Lower lobe of right lung (tissue), 2 donors: ENCODE results near the gene METTL25. TPM values are rescaled to one million over a fixed set of nuclear protein-coding genes. Genes with fewer than 3 reads are reported as not detected.

Source experiments
- ATAC-seq, 2 donors: fragments of 200-7000 bp; cut with Tn5 transposase; one replicate each; pipeline ENCODE4 v1.9.1; 2020 to 2022; ENCODE audit warnings: mild to moderate bottlenecking in 2 of 2, moderate library complexity in 2 of 2
- DNase-seq: peaks from one replicate; pipeline ENCODE4 v3.0.0-alpha.2; 2020
- H3K27ac ChIP-seq: fragments of 200-600 bp; one replicate; pipeline ENCODE4 v1.8.0; 2022
- H3K27me3 ChIP-seq: fragments of 200-600 bp; one replicate; pipeline ENCODE4 v1.8.0; 2022; ENCODE audit warnings: low read depth
- H3K36me3 ChIP-seq: fragments of 200-600 bp; one replicate; pipeline ENCODE4 v1.8.0; 2022; ENCODE audit warnings: mild to moderate bottlenecking
- H3K4me1 ChIP-seq: fragments of 200-600 bp; one replicate; pipeline ENCODE4 v1.8.0; 2022
- H3K4me3 ChIP-seq: fragments of 200-600 bp; one replicate; pipeline ENCODE4 v1.8.0; 2022; ENCODE audit warnings: mild to moderate bottlenecking
- H3K9me3 ChIP-seq: fragments of 200-600 bp; one replicate; pipeline ENCODE4 v1.8.0; 2022
- intact Hi-C: fragments of 100-400 bp; cut with DNase I; formaldehyde crosslinking; loops from one replicate; pipeline ENCODE4 v1.11.0; 2022
- total RNA-seq: library from RNA; stranded (reverse); fragmentation: NEBNext Ultra II Directional; extraction: Animal tissue kit (Norgen Biotek cat#: 25700); gene quantifications from one replicate; pipeline ENCODE4 v1.2.1, GENCODE V29; 2021
- TF ChIP-seq, protein P1 (sequence below): fragments of 200-600 bp; IDR thresholded peaks from one replicate; pipeline ENCODE4 v1.8.0; 2022; ENCODE audit warnings: antibody characterized with exemption, mild to moderate bottlenecking
- donor health status: DM: no; HTN: yes; CAD: no; lungs with severe emphysema.

Gene METTL25
- total RNA-seq, 1 donor from 2014 or later, result 15.7 TPM

DNA sequence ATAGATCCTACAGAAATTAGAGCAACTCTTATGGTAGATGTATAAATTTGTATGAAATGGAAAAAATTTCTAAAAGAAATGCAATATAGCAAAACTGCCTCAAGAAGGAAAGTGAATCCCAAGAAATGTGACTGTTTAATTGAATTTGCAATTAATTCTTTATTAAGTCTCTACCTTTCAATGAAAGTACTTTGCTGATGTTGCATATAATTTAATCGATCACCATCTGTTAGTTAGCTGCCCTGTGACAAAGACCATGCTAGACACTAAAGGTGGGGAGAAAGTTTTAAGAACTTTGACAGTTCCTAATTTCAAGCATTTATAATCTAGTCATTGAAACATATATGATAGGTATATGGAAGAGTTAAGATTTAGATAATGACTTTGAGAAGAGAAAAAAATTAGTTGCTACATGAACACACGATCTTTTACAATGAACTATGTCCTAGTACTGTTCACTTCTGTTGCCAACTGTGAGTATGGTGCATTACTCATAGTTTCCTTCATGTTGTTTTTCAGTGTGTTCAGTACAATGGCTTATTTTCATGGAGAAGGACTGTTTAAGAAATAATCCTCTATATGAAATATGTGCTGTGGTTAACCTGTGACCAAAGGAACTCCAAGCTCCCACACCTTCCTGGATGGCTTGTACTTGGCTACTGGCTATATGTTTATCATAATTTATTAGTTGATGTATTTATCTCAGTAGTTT is 128.4 kb downstream of the METTL25 start:
- TF ChIP-seq, protein P1, sequence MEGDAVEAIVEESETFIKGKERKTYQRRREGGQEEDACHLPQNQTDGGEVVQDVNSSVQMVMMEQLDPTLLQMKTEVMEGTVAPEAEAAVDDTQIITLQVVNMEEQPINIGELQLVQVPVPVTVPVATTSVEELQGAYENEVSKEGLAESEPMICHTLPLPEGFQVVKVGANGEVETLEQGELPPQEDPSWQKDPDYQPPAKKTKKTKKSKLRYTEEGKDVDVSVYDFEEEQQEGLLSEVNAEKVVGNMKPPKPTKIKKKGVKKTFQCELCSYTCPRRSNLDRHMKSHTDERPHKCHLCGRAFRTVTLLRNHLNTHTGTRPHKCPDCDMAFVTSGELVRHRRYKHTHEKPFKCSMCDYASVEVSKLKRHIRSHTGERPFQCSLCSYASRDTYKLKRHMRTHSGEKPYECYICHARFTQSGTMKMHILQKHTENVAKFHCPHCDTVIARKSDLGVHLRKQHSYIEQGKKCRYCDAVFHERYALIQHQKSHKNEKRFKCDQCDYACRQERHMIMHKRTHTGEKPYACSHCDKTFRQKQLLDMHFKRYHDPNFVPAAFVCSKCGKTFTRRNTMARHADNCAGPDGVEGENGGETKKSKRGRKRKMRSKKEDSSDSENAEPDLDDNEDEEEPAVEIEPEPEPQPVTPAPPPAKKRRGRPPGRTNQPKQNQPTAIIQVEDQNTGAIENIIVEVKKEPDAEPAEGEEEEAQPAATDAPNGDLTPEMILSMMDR, result no peak
- no peak for DNase-seq

DNA sequence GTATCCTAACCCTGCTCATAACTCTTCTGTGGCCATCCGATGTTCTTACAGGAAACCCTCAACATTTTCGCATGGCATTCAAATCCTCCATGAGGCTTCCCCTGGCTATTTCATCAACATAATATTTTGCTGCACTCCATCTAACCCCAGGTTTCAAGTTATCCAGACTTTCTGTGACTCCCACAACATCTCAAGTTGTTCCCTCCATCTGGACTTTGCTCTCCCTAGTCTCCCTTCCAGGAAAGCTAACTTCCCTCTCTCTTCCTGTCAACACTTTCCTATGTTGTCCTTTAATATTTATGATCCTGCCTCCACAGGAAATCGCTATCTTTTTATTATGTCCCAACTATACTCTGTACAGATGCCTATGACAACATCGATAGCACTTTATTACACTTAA is 146.1 kb downstream of the METTL25 start:
- TF ChIP-seq, protein P1, result no peak
- Histone ChIP-seq H3K9me3 (no peaks in the 10 kb centered on the region), H3K4me1 (no peaks in the 10 kb centered on the region), H3K27me3 (no peaks in the 10 kb centered on the region), H3K4me3 (no peak overlapping the region), H3K27ac (no peak overlapping the region), H3K36me3 (no peaks in the 10 kb centered on the region)
- DNase-seq, result no peak
- ATAC-seq, result no peak
- intact Hi-C loops, result no loop called here

More for the DNA sequence above, 128.4 kb downstream of the METTL25 start:
- ATAC-seq, result no peak
- Histone ChIP-seq H3K4me3 (no peak overlapping the region), H3K36me3 (no peaks in the 10 kb centered on the region), H3K27ac (no peak overlapping the region), H3K4me1 (no peaks in the 10 kb centered on the region), H3K9me3 (peaks cover 12% of the 10 kb centered on the region), H3K27me3 (no peaks in the 10 kb centered on the region)
- intact Hi-C loops, result no loop called here

DNA sequence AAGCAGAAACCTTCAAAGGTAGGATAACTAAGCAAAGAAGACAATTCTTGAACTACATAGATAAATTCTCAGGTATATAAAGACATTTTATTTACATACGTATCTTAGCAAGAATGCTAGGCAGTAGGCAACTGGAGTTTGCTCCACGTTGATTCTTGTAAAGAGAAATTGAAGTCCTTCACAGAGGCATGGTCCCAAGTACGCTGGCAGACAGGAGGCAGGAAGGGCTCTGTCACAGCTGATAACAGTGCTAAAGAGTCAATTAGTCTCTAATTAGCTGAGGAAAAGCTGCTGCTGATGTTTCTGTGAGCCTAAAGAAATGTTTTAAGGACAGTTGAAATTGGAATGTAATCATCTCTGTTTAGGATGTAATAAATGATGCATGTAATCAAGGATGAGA is 146.8 kb downstream of the METTL25 start:
- Histone ChIP-seq H3K9me3 (no peaks in the 10 kb centered on the region), H3K27me3 (no peaks in the 10 kb centered on the region), H3K4me1 (no peaks in the 10 kb centered on the region), H3K4me3 (no peak overlapping the region), H3K36me3 (no peaks in the 10 kb centered on the region), H3K27ac (no peak overlapping the region)
- no peak for ATAC-seq
- no peak for DNase-seq
- TF ChIP-seq, protein P1, result no peak
- intact Hi-C loops, result no loop called here

DNA sequence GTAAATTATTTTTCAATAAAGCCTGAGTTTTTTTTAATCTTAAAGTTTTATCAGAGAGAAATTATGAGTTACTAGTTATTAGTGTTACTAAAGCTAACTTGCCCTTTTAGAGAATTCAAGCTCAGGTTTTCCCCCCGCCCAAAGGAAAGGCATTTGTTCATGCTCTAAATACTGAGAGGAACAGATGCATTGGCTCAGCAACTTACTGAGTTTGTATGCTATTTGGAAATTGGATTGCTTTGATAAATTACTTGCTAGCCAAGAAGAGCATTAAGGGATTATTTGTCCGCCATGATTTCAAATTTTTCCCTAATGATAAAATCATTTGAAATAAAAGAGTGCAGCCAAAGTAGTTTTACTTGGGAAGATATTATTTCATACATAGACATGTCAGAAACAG is 149.4 kb downstream of the METTL25 start:
- TF ChIP-seq, protein P1, result no peak
- H3K4me3 ChIP-seq, result no peak overlapping the region
- no peak overlapping the region for H3K27ac ChIP-seq
- no peaks in the 10 kb centered on the region for H3K27me3 ChIP-seq
- no peaks in the 10 kb centered on the region for H3K9me3 ChIP-seq
- ATAC-seq (no peak), DNase-seq (no peak)
- no peaks in the 10 kb centered on the region for H3K4me1 ChIP-seq
- intact Hi-C loops, result no loop called here
- H3K36me3 ChIP-seq, result no peaks in the 10 kb centered on the region

DNA sequence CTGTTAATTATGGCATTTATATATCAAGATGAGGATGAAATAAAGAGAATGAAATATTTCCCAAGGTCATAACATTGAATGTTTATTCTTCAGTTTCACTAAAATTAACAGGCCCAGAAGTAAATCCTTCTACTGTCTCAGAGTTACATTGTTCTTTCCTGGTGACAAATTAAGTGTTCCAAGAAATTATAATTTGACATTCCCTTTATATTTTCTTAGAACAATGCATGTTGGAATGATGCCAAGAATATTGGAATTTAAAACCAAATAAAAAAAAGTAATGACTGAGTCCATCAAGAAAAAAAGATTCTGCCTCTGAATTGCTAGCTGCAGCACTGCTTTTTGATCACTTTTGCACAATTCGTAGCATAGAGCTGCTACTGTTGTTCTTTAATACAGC is 152.1 kb downstream of the METTL25 start:
- Histone ChIP-seq H3K27ac (no peak overlapping the region), H3K27me3 (no peaks in the 10 kb centered on the region), H3K4me3 (no peak overlapping the region), H3K4me1 (no peaks in the 10 kb centered on the region), H3K36me3 (no peaks in the 10 kb centered on the region), H3K9me3 (no peaks in the 10 kb centered on the region)
- TF ChIP-seq, protein P1, result no peak
- ATAC-seq (no peak), DNase-seq (no peak)
- intact Hi-C loops, result no loop called here
